ENCODE results near the gene TBC1D12. TPM values are rescaled to one million over a fixed set of nuclear protein-coding genes. Genes with fewer than 3 reads are reported as not detected.
"Not testable (repeated sequence)": the region's sequence is repeated elsewhere in the genome, so short reads cannot be mapped to it uniquely, and the experiment has no call there.

The TBC1D12 gene
- total RNA-seq, 2 donors from 2014 or later = 13.8 to 22.3 TPM

GRCh38 chr10:94383530-94383929 lies 18.8 kb upstream of the TBC1D12 start:
- intact Hi-C loops (cut with DNase I) = no loop called here
- WGBS = 78% methylated on average over 2 of the region's 2 CpGs
- Histone ChIP-seq H3K27me3 (replicated peaks; ENCODE audit: insufficient read depth) (no peaks in the 10 kb centered on the region), H3K4me3 (no peak overlapping the region), H3K36me3 (no peaks in the 10 kb centered on the region), H3K9me3 (no peaks in the 10 kb centered on the region), H3K4me1 (replicated peaks) (no peaks in the 10 kb centered on the region), H3K27ac (no peak overlapping the region)
- no peak for TF ChIP-seq POLR2A (IDR thresholded peaks at IDR 0.05)
- TF ChIP-seq CTCF (IDR thresholded peaks at IDR 0.05) = no peak
- no peak for TF ChIP-seq POLR2AphosphoS5 (IDR thresholded peaks at IDR 0.05)
- DNase-seq (ENCODE audit: low spot score) = no peak

GRCh38 chr10:94385733-94386132 lies 16.6 kb upstream of the TBC1D12 start:
- intact Hi-C loops (cut with DNase I) = not testable (repeated sequence)
- WGBS = 95% methylated on average over 3 of the region's 3 CpGs

GRCh38 chr10:94392117-94392516 lies 10.2 kb upstream of the TBC1D12 start:
- 92% methylated on average over 9 of the region's 9 CpGs for whole genome bisulfite sequencing
- H3K27ac ChIP-seq; DNase-seq (ENCODE audit: low spot score); intact Hi-C loops (cut with DNase I); H3K4me3 ChIP-seq; H3K36me3 ChIP-seq; H3K4me1 ChIP-seq (replicated peaks); H3K9me3 ChIP-seq; H3K27me3 ChIP-seq (replicated peaks; ENCODE audit: insufficient read depth): not testable (repeated sequence)

More at GRCh38 chr10:94385733-94386132, 16.6 kb upstream of the TBC1D12 start:
- H3K4me1 ChIP-seq (replicated peaks); H3K27ac ChIP-seq; H3K36me3 ChIP-seq; H3K4me3 ChIP-seq; DNase-seq (ENCODE audit: low spot score); H3K27me3 ChIP-seq (replicated peaks; ENCODE audit: insufficient read depth); H3K9me3 ChIP-seq: not testable (repeated sequence)

GRCh38 chr10:94397549-94398370 lies 4.6 kb upstream of the TBC1D12 start:
- no peak for TF ChIP-seq POLR2AphosphoS5 (IDR thresholded peaks at IDR 0.05)
- no peak for TF ChIP-seq POLR2A (IDR thresholded peaks at IDR 0.05)
- no peak for TF ChIP-seq CTCF (IDR thresholded peaks at IDR 0.05)
- 42% methylated on average over 12 of the region's 12 CpGs for WGBS

GRCh38 chr10:94398762-94399161 lies 3.6 kb upstream of the TBC1D12 start:
- Histone ChIP-seq H3K4me1 (replicated peaks) (no peaks in the 10 kb centered on the region), H3K27ac (no peak overlapping the region), H3K36me3 (no peaks in the 10 kb centered on the region), H3K27me3 (replicated peaks; ENCODE audit: insufficient read depth) (no peaks in the 10 kb centered on the region), H3K9me3 (no peaks in the 10 kb centered on the region), H3K4me3 (no peak overlapping the region)
- intact Hi-C loops (cut with DNase I) = no loop called here
- TF ChIP-seq POLR2AphosphoS5 (IDR thresholded peaks at IDR 0.05) = no peak
- no peak for TF ChIP-seq CTCF (IDR thresholded peaks at IDR 0.05)
- no peak for TF ChIP-seq POLR2A (IDR thresholded peaks at IDR 0.05)
- no peak for DNase-seq (ENCODE audit: low spot score)
- WGBS = 95% methylated on average over 6 of the region's 6 CpGs

More at GRCh38 chr10:94397549-94398370, 4.6 kb upstream of the TBC1D12 start:
- Histone ChIP-seq H3K27ac (no peak overlapping the region), H3K27me3 (replicated peaks; ENCODE audit: insufficient read depth) (no peaks in the 10 kb centered on the region), H3K4me3 (no peak overlapping the region), H3K36me3 (no peaks in the 10 kb centered on the region), H3K9me3 (no peaks in the 10 kb centered on the region), H3K4me1 (replicated peaks) (no peaks in the 10 kb centered on the region)
- intact Hi-C loops (cut with DNase I) = no loop called here
- no peak for DNase-seq (ENCODE audit: low spot score)

- TF ChIP-seq CTCF (IDR thresholded peaks at IDR 0.05) (no peak), POLR2A (IDR thresholded peaks at IDR 0.05) (no peak)
- intact Hi-C loops (cut with DNase I) = loop anchor here (2.0 kb wide), 1 partner anchor 42 kb away; no protein-coding TSS in a partner anchor
- Histone ChIP-seq H3K4me3 (peak overlapping the region; percentile 77 to 81), H3K9me3 (no peaks in the 10 kb centered on the region), H3K27me3 (replicated peaks; ENCODE audit: insufficient read depth) (no peaks in the 10 kb centered on the region), H3K27ac (peak overlapping the region; percentile 95 to 97), H3K4me1 (replicated peaks) (no peaks in the 10 kb centered on the region), H3K36me3 (no peaks in the 10 kb centered on the region)
- no peak for DNase-seq (ENCODE audit: low spot score)
- 1% methylated on average over 73 of the region's 77 CpGs for WGBS
Observed at GRCh38 chr10:94402843-94403379, 570 bp downstream of the TBC1D12 start.

Measured in prostate gland (tissue), 2 donors.